MM.1S (cell line): ENCODE measurements around the gene CA12.

ENCODE experiments used
- DNase-seq: peaks from one replicate; pipeline ENCODE4 v3.0.0-alpha.2; 2015
- H2AFZ ChIP-seq: fragments of 300-600 bp; sonication (generic); 2 replicates; pipeline ENCODE4 v1.6.0; 2016; ENCODE audit warnings: antibody characterized with exemption, low read length
- H3F3A ChIP-seq: fragments of 300-600 bp; sonication (generic); 2 replicates; pipeline ENCODE4 v1.6.1; 2016; ENCODE audit warnings: mild to moderate bottlenecking, antibody characterized with exemption, low read length, moderate library complexity, mixed read lengths; ENCODE audit not compliant: insufficient read depth
- H3K27ac ChIP-seq: fragments of 300-600 bp; sonication (generic); 2 replicates; pipeline ENCODE4 v1.5.1; 2016; ENCODE audit warnings: mild to moderate bottlenecking, low read length
- H3K27me3 ChIP-seq: fragments of 300-600 bp; sonication (generic); replicated peaks from 2 replicates; pipeline ENCODE4 v1.6.0; 2016; ENCODE audit warnings: low read length; ENCODE audit not compliant: insufficient read depth
- H3K36me3 ChIP-seq: fragments of 300-600 bp; sonication (generic); replicated peaks from 2 replicates; pipeline ENCODE4 v1.6.1; 2016; ENCODE audit warnings: mild to moderate bottlenecking, low read length, mixed read lengths; ENCODE audit not compliant: insufficient read depth
- H3K4me1 ChIP-seq: fragments of 300-600 bp; sonication (generic); 2 replicates; pipeline ENCODE4 v1.6.1; 2016; ENCODE audit warnings: low read length, mixed read lengths
- H3K4me2 ChIP-seq: fragments of 300-600 bp; sonication (generic); 2 replicates; pipeline ENCODE4 v1.6.0; 2016; ENCODE audit warnings: low read depth, low read length
- H3K4me3 ChIP-seq: fragments of 300-600 bp; sonication (generic); 2 replicates; pipeline ENCODE4 v1.5.1; 2016; ENCODE audit warnings: low read length, mixed read lengths
- H3K79me2 ChIP-seq: fragments of 300-600 bp; sonication (generic); 2 replicates; pipeline ENCODE4 v1.6.1; 2016; ENCODE audit warnings: mixed run types, low read length, mixed read lengths
- H3K9ac ChIP-seq: fragments of 300-600 bp; sonication (generic); 2 replicates; pipeline ENCODE4 v1.6.1; 2016; ENCODE audit warnings: low read length, mixed read lengths
- H3K9me2 ChIP-seq: fragments of 300-600 bp; sonication (generic); replicated peaks from 2 replicates; pipeline ENCODE4 v1.6.1; 2016; ENCODE audit warnings: mild to moderate bottlenecking, low read length, mixed read lengths; ENCODE audit not compliant: insufficient read depth
- H3K9me3 ChIP-seq: fragments of 300-600 bp; sonication (generic); replicated peaks from 2 replicates; pipeline ENCODE4 v1.6.1; 2016; ENCODE audit warnings: mild to moderate bottlenecking, low read length, mixed read lengths; ENCODE audit not compliant: insufficient read depth
- H4K20me1 ChIP-seq: fragments of 300-600 bp; sonication (generic); 2 replicates; pipeline ENCODE4 v1.6.1; 2016; ENCODE audit warnings: mild to moderate bottlenecking, low read length, moderate library complexity, mixed read lengths; ENCODE audit not compliant: insufficient read depth
- EZH2 ChIP-seq: fragments of 300-600 bp; sonication (generic); optimal IDR thresholded peaks from 2 replicates; pipeline ENCODE3; 2017; ENCODE audit warnings: low read depth, mild to moderate bottlenecking, antibody characterized with exemption, low read length, mixed read lengths
- EZH2phosphoT487 ChIP-seq: fragments of 300-600 bp; sonication (generic); IDR thresholded peaks from 2 replicates; pipeline ENCODE4 v1.6.1; 2018; ENCODE audit warnings: antibody characterized with exemption, low read length
- TF ChIP-seq, protein P1 (sequence below): fragments of 300-600 bp; sonication (generic); IDR thresholded peaks from 2 replicates; pipeline ENCODE4 v1.5.1; 2016; ENCODE audit warnings: antibody characterized with exemption, low read length, mixed read lengths

Gene CA12

DNA sequence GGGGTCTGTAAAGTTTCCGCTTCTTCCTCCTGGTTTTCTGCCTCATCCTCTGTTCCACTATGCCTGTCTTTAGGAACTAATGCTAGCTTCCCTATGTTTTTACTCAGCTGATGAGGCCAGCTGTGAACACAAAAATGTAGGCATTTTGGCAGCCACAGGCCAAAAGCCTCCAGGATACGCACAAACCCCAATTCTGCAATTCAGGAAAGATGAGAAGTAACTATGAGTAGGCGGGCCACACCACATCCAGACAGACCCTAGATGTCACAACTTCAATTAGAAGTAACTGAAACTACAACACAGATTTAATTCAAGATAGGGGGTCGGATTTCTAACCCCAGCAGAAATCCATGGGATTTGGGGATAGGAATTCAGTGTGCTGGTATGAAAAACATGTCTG lies 11.9 kb downstream of the CA12 start:
- DNase-seq = no peak
- H4K20me1 ChIP-seq = no peaks in the 10 kb centered on the region
- H3K79me2 ChIP-seq = no peaks in the 10 kb centered on the region
- no peaks in the 10 kb centered on the region for H3K9me2 ChIP-seq
- no peaks in the 10 kb centered on the region for H3K4me1 ChIP-seq
- no peak for TF ChIP-seq EZH2phosphoT487
- TF ChIP-seq, protein P1, sequence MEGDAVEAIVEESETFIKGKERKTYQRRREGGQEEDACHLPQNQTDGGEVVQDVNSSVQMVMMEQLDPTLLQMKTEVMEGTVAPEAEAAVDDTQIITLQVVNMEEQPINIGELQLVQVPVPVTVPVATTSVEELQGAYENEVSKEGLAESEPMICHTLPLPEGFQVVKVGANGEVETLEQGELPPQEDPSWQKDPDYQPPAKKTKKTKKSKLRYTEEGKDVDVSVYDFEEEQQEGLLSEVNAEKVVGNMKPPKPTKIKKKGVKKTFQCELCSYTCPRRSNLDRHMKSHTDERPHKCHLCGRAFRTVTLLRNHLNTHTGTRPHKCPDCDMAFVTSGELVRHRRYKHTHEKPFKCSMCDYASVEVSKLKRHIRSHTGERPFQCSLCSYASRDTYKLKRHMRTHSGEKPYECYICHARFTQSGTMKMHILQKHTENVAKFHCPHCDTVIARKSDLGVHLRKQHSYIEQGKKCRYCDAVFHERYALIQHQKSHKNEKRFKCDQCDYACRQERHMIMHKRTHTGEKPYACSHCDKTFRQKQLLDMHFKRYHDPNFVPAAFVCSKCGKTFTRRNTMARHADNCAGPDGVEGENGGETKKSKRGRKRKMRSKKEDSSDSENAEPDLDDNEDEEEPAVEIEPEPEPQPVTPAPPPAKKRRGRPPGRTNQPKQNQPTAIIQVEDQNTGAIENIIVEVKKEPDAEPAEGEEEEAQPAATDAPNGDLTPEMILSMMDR = no peak
- no peak for TF ChIP-seq EZH2
- no peaks in the 10 kb centered on the region for H3K36me3 ChIP-seq
- H3K4me2 ChIP-seq = no peak overlapping the region
- H3F3A ChIP-seq = no peaks in the 10 kb centered on the region
- no peaks in the 10 kb centered on the region for H3K9me3 ChIP-seq
- no peak overlapping the region for H3K4me3 ChIP-seq
- H3K9ac ChIP-seq = no peak overlapping the region
- no peaks in the 10 kb centered on the region for H3K27me3 ChIP-seq
- H2AFZ ChIP-seq = no peak overlapping the region
- no peak overlapping the region for H3K27ac ChIP-seq

DNA sequence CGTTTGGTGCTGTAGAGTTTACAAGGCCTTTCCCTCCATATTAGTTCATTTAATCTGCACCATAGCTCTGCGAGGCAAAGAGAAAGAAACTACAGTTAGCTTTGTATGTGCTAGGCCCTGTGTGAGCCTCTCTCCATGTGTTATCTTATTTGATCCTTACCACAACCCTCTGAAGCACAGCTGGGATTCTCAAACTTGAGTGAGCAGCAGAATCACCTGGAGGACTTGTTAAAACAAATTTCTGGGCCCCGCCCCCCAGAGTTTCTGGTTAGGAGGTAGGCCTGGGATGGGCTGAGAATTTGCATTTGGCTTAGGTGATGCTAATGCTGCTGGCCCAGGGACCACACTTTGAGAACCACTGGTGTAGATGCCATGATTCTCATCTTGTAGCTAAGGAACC lies 12.3 kb downstream of the CA12 start:
- Histone ChIP-seq H3K79me2 (no peaks in the 10 kb centered on the region), H3K36me3 (no peaks in the 10 kb centered on the region), H3K9ac (no peak overlapping the region), H4K20me1 (no peaks in the 10 kb centered on the region), H3K9me2 (no peaks in the 10 kb centered on the region), H3K4me1 (no peaks in the 10 kb centered on the region), H3K9me3 (no peaks in the 10 kb centered on the region), H3K27ac (no peak overlapping the region), H3K27me3 (no peaks in the 10 kb centered on the region), H3F3A (no peaks in the 10 kb centered on the region), H3K4me3 (no peak overlapping the region), H2AFZ (no peak overlapping the region), H3K4me2 (no peak overlapping the region)
- TF ChIP-seq, protein P1 = no peak
- TF ChIP-seq EZH2 (no peak), EZH2phosphoT487 (no peak)
- DNase-seq = peak; percentile 22

DNA sequence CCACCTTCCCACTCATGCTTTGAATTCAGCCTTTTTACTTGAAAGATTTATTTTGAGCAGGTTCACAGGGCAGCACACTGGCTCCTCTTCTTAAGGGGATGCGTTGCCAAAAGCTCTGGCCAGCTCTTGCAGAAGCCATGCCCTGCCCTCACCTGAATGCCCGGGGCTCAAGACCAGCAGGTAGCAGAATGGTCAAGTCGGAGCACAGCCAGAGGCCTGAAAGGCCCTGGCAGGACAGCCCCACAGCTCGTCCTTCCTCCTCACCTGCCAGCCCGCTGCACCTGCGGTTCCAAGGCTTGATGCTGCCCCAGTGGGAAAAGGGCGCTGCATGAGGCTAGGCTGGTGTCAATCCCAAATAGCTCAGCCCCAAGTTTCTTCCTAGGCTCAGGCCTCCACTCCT lies 13.1 kb downstream of the CA12 start:
- Histone ChIP-seq H3K9ac (no peak overlapping the region), H3K9me3 (no peaks in the 10 kb centered on the region), H4K20me1 (no peaks in the 10 kb centered on the region), H2AFZ (no peak overlapping the region), H3K4me1 (no peaks in the 10 kb centered on the region), H3K27ac (no peak overlapping the region), H3K4me3 (no peak overlapping the region), H3K27me3 (no peaks in the 10 kb centered on the region), H3K79me2 (no peaks in the 10 kb centered on the region), H3F3A (no peaks in the 10 kb centered on the region), H3K36me3 (no peaks in the 10 kb centered on the region), H3K9me2 (no peaks in the 10 kb centered on the region), H3K4me2 (no peak overlapping the region)
- DNase-seq = no peak
- TF ChIP-seq EZH2 (no peak), EZH2phosphoT487 (no peak)

DNA sequence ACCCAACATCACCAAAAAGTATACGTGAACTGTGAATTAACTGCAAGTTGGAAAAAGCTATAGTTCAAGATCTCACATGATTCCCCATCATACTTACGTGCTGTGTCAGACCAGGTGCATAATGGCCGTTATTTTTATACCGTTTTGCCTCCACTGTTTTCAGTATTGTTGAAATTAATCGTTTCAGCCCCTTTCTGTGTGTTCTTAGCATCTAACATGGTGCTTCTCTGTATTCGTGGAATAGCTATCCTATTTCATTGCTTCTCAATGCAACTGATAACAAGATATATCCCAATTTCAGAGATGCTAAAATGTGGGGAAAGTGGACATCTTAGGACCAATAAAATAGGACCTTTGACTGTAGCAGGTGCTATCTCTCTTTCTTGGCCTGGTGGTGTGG lies 13.7 kb downstream of the CA12 start:
- Histone ChIP-seq H3K27me3 (no peaks in the 10 kb centered on the region), H4K20me1 (no peaks in the 10 kb centered on the region), H3K79me2 (no peaks in the 10 kb centered on the region), H3K4me3 (no peak overlapping the region), H3K36me3 (no peaks in the 10 kb centered on the region), H3K9me3 (no peaks in the 10 kb centered on the region), H2AFZ (no peak overlapping the region), H3K9ac (no peak overlapping the region), H3F3A (no peaks in the 10 kb centered on the region), H3K4me1 (no peaks in the 10 kb centered on the region), H3K4me2 (no peak overlapping the region), H3K27ac (no peak overlapping the region), H3K9me2 (no peaks in the 10 kb centered on the region)
- no peak for DNase-seq
- no peak for TF ChIP-seq EZH2phosphoT487
- TF ChIP-seq EZH2 = no peak
- TF ChIP-seq, protein P1 = no peak
